ENCODE data around the gene ACMSD. TPM values are rescaled to one million over a fixed set of nuclear protein-coding genes. Genes with fewer than 3 reads are reported as not detected.

The ACMSD gene
- not detected in 2 replicates for total RNA-seq

GRCh38 chr2:134838143-134838620 lies at the start of gene ACMSD:
ACMSD (plus strand) TSS chr2:134838616; CDS start chr2:134838683, 67 bp downstream.

DNA sequence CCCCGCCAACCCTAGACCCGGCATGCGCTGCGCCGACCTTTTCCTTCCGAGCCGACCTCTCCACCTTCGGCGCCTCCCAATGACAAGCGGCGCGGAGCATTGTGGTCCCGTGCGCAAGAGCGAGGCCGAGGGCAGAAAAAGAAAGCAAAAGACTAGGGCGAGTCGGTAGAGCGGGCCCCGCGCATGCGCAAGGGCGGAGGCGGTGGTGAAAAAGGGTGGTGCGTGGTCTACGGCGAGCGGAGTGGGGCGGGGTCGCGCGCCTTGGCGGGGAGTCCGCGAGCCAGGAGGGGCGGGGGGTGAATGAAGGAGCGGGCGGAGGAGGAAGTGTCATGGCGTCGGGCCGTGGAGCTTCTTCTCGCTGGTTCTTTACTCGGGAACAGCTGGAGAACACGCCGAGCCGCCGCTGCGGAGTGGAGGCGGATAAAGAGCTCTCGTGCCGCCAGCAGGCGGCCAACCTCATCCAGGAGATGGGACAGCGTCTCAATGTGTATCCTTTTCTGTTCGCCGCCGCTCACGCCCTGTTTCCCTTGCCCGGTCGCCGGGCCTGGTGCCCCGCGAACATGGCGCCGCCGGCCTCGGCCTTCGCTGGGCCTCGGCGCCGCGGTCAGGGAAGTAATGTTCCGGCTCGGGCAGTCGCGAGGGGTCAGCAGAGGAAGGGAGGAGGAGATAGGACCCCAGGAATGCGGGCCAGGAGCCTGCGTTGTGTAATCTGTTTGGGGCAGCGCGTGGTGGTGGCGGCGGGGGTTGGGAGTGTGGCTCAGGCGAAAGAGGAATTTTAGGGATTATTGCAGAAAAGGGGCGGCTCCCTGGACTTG lies 80.3 kb downstream of the ACMSD start, which contains the start of gene CCNT2:
TSS of gene CCNT2 (plus strand) at position 297 of the 815 bp plus-strand sequence. CDS start at position 330, 33 bp downstream.

Small RNAs within 50 kb of the gene (small RNA-seq; reads per million reads assigned to genes)
- gene AC110620.1 (not detected), gene MIR5590 (not detected)

Other genes starting within 250 kb of the ACMSD start
- 0.12 TPM in 1 of 2 replicates, not detected in the other for gene TMEM163, start 119.6 kb upstream of the ACMSD start, total RNA-seq
- 26.5 and 35.7 TPM in 2 replicates for gene CCNT2, start 80.2 kb downstream of the ACMSD start, total RNA-seq
- gene MAP3K19, start 208.8 kb downstream of the ACMSD start, total RNA-seq = not detected in 2 replicates
- gene RAB3GAP1, start 213.7 kb downstream of the ACMSD start, total RNA-seq = 85.2 and 86.5 TPM in 2 replicates

Measured in hair follicle dermal papilla cell (primary cell).